Ishikawa (cell line): ENCODE measurements around the gene COX6A1.

Experiments used
- EGR1 ChIP-seq: IDR thresholded peaks from 2 replicates; pipeline ENCODE4 v1.6.1; 2012
- EP300 ChIP-seq: IDR thresholded peaks from 2 replicates; pipeline ENCODE4 v1.6.1; 2012; ENCODE audit warnings: borderline replicate concordance
- RAD21 ChIP-seq: IDR thresholded peaks from 2 replicates; pipeline ENCODE4 v1.6.1; 2012; ENCODE audit warnings: low read depth
- TCF12 ChIP-seq: IDR thresholded peaks from 2 replicates; pipeline ENCODE4 v1.6.1; 2012; ENCODE audit warnings: low read depth
- ZBTB7A ChIP-seq: IDR thresholded peaks from 2 replicates; pipeline ENCODE4 v1.6.1; 2012; ENCODE audit warnings: low read depth
- TF ChIP-seq, protein P1 (sequence below): IDR thresholded peaks from 2 replicates; pipeline ENCODE4 v1.6.1; 2012
- TF ChIP-seq, protein P2 (sequence below): IDR thresholded peaks from 2 replicates; pipeline ENCODE4 v1.6.1; 2012; ENCODE audit warnings: low read depth, mild to moderate bottlenecking
- TF ChIP-seq, protein P3 (sequence below): IDR thresholded peaks from 2 replicates; pipeline ENCODE4 v1.6.1; 2012

DNA sequence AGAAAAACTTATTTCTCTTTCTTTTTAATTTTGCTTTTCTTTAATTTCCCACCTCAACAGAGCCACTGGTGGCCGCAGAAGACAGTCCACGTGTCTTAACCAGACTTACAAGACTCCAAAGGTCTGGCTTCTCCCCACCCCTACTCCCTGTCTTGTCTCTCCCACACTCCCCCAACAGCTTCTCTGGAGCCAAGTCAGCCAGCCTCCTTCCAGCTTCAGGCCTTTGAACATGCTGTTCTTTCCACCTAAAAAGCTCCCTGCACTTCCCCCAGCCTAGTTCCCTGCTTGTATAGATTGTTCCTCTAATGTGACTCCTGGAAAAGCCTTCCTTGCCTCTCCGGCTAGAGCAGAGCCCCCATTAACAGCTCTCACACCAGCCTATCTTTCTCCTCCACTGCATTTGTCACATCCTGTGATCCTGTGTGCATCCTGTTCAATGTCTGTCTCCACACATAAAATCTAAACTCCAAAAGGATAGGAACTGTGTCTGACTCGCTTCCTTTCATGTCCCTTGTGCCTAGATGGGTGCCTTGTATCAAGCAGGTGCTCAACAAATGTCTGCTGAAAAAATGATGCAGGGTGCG, 50.2 kb downstream of the COX6A1 start:
- TF ChIP-seq EP300 (no peak), RAD21 (no peak), ZBTB7A (no peak), TCF12 (no peak), EGR1 (no peak)
- TF ChIP-seq, protein P1, sequence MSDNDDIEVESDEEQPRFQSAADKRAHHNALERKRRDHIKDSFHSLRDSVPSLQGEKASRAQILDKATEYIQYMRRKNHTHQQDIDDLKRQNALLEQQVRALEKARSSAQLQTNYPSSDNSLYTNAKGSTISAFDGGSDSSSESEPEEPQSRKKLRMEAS: no peak
- TF ChIP-seq, protein P2, sequence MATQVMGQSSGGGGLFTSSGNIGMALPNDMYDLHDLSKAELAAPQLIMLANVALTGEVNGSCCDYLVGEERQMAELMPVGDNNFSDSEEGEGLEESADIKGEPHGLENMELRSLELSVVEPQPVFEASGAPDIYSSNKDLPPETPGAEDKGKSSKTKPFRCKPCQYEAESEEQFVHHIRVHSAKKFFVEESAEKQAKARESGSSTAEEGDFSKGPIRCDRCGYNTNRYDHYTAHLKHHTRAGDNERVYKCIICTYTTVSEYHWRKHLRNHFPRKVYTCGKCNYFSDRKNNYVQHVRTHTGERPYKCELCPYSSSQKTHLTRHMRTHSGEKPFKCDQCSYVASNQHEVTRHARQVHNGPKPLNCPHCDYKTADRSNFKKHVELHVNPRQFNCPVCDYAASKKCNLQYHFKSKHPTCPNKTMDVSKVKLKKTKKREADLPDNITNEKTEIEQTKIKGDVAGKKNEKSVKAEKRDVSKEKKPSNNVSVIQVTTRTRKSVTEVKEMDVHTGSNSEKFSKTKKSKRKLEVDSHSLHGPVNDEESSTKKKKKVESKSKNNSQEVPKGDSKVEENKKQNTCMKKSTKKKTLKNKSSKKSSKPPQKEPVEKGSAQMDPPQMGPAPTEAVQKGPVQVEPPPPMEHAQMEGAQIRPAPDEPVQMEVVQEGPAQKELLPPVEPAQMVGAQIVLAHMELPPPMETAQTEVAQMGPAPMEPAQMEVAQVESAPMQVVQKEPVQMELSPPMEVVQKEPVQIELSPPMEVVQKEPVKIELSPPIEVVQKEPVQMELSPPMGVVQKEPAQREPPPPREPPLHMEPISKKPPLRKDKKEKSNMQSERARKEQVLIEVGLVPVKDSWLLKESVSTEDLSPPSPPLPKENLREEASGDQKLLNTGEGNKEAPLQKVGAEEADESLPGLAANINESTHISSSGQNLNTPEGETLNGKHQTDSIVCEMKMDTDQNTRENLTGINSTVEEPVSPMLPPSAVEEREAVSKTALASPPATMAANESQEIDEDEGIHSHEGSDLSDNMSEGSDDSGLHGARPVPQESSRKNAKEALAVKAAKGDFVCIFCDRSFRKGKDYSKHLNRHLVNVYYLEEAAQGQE: no peak
- TF ChIP-seq, protein P3, sequence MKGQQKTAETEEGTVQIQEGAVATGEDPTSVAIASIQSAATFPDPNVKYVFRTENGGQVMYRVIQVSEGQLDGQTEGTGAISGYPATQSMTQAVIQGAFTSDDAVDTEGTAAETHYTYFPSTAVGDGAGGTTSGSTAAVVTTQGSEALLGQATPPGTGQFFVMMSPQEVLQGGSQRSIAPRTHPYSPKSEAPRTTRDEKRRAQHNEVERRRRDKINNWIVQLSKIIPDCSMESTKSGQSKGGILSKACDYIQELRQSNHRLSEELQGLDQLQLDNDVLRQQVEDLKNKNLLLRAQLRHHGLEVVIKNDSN: no peak
